GM21447 (cell line): Measurements from ENCODE around the gene ZNF79.

Experiments
- ATAC-seq: cut with Tn5 transposase; IDR thresholded peaks from one replicate; pipeline ENCODE4 v1.9.1; 2021; ENCODE audit not compliant: unreplicated experiment

Gene ZNF79

DNA sequence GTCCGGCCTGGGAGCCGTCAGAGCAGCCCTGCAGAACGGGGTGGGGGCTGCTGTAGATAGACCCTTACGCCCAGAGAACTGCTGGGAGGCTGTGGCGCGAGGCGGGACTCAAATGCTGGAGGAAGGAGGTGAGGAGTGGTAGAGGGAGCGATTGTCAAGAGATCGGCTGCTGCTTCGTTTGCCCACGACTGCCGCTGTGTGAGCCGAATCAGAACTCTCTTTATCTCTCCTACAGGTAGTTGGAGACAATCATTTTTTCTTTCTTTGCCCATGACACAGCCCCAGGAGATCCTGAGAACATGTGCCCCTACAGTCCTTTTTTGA lies 456 bp downstream of the ZNF79 start:
- ATAC-seq = peak; percentile 17

DNA sequence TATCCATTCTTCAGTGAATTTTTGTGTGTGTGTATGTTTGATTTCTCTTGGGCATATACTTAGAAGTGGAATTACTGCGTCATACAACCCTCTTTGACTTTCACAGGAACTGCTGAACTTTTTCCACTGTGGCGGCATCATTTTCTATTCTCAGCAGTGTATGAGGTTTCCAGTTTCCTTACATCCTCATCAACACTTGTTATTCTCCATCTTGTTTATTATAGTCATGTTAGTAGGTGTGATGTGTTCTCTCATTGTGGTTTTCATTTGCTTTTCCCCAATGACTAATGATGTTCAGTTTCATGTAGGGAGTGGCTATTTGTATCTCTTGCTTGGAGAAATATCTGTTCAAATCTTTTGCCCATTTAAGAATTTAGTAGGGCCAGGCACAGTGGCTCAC lies 2.6 kb downstream of the ZNF79 start:
- ATAC-seq = no peak

DNA sequence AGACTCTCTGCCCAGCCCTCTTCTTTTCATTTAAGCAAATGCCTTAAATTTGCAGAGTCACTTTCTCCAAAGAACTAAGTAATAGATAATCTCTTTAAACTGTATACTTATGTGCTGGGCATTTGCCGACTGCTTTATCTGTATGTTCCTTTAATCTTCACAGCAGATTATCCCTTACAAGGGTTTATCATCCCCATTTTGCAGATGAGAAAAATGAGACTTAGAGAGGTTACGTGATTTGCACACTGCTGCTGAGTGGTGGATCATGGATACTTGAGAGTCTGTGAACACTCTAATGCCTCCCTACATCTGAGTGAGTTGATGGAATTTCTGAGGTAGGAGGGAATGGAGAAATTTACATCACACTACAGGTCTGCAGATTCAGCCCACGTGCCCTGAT lies 4.2 kb downstream of the ZNF79 start:
- no peak for ATAC-seq

DNA sequence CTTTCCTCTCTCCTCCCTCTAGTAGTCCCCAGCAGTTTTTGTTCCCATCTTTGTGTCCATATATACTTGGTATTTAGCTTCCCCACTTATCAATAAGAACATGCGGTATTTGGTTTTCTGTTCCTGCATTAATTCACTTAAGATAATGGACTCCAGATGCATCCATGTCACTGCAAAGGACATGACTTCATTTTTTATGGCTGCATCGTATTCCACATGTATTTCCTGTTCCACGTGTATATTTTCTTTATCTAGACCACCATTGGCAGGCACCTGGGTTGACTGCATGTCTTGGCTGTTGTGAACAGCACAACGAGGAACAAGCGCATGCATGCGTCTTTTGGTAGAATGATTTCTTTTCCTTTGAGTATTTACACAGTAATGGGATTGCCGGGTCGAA lies 6.2 kb downstream of the ZNF79 start:
- no peak for ATAC-seq

DNA sequence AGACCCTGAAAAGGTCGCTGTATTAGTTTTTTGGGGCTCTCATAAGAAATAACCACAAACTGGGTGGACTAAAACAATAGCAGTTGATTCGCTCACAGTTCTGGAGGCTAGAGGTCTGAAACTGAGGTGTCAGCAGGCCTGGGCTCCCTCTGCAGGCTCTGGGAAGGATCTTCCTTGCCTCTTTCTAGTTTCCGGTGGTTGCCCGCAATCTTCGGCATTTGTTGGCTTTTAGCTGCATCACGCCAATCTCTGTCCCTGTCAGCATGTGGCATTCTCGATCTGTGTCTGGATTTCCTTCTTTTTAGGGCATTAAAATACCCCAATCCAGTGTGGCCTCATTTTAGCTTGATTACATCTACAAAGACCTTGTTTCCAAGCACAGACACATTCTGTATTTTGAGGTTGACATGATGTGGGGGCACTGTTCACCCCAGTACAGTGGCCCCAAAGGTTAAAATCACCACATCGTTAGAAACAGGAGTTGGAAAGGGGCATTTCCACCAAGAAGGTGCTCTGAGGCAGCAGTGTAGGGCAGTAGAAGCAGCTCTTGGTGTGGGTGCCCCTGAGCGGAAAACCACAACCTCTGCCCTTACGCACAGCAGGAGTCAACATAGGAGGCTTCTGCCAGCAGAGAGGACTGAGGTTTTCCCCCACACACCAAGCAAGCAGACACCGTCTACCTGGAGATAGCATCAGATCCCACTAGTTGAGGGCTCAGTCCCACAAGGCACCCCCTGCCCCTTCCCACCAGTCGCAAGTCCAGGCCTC lies 13.5 kb downstream of the ZNF79 start:
- ATAC-seq = no peak

DNA sequence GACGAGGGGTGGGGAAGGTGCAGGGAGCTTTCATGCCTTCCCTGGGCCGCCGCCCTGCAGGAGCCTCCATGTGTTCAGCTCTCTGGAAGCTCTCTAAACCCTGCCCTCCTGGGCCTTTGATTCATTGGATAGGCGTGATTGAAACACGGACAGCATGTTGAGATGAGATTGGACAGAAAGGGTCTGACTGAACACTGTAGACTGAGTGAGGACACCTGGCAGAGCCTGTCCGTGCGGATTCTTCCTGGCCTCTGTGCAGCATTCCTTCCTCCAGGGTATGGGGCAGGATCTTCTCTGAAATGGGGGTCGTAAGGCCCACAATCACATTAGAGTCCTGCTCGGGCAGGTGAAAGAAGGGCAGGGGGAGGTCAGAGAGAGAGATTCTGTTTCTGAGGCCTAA lies 14.2 kb downstream of the ZNF79 start:
- no peak for ATAC-seq

DNA sequence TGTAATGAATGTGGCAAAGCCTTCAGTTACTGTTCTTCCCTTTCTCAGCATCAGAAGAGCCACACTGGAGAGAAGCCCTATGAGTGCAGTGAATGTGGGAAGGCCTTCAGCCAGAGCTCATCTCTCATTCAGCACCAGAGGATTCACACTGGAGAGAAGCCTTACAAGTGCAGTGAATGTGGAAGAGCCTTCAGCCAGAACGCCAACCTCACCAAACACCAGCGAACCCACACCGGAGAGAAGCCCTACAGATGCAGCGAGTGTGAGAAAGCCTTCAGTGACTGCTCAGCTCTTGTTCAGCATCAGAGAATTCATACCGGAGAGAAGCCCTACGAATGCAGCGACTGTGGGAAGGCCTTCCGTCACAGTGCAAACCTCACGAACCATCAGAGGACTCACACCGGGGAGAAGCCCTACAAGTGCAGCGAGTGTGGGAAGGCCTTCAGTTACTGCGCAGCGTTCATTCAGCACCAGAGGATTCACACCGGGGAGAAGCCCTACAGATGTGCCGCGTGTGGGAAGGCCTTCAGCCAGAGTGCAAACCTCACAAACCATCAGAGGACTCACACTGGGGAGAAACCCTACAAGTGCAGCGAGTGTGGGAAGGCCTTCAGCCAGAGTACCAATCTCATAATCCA lies 20.2 kb downstream of the ZNF79 start:
- ATAC-seq = no peak

DNA sequence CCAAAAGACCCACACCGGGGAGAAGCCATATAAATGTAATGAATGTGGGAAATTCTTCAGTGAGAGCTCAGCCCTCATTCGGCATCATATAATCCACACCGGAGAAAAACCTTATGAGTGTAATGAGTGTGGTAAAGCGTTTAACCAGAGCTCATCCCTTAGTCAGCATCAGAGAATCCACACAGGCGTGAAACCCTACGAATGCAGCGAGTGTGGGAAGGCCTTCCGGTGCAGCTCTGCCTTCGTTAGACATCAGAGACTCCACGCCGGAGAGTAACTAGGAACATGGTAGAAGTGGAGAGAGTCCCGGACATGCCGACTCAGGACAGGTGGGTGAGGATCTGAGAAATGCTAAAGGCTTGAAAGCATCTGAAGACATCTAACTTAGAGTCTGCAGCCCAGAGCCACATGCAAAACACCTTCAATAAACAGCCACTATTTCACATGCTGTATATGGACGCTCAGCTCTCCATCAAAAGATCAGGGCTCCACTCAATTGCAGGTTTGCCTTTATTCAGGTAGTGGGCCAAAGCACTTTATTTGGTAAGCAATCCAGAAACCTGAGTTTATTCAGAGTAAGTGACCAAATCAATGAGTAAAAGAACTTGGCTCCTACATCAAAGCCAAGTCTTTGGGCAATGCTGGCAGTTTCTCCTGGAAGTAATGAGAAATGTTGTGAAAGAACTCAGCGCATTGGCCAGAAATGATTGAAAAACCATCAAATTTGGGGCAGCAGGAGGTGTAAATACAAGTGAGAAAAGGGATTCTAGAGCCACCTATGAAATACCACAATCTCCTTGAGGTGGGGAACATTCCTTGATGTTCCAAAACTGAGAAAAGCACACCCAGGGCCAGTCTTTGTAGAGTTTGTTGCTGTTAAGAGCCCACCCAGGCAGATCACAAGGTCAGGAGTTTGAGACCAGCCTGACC lies 21.0 kb downstream of the ZNF79 start:
- no peak for ATAC-seq

DNA sequence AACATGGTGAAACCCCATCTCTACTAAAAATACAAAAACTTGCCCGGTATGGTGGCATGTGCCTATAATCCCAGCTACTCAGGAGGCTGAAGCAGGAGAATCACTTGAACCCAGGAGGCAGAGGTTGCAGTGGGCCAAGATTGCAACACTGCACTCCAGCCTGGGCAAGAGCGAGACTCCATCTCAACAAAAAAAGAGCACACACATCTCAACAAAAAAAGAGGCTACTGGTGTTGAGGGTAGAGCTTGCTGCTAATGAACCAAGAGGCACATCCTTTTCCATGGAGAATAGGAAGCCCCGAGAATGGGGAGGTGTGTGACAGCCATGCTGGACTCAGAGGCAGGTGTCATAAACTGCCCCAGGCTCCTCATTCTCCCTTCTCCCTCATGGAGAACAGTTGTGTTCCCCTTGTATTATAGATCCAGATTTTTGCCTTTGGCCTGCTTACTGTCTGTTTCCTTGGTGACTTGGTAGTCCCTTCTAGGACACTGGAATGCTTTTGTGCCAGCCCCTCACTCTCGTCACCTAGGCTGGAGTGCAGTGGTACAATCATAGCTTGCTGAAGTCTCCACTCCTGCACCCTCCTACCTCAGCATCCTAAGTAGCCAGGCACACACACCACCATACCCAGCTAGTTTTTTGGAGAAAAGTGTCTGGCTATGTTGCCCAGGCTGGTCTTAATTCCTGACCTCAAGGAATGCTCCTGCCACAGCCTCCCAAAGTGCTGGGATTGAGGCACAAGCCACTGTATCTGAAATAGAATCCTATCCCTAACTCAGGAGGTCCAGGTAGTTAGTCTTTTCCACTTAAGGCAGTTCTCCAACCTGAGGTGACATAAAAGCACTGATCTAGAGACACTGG lies 21.9 kb downstream of the ZNF79 start:
- no peak for ATAC-seq

DNA sequence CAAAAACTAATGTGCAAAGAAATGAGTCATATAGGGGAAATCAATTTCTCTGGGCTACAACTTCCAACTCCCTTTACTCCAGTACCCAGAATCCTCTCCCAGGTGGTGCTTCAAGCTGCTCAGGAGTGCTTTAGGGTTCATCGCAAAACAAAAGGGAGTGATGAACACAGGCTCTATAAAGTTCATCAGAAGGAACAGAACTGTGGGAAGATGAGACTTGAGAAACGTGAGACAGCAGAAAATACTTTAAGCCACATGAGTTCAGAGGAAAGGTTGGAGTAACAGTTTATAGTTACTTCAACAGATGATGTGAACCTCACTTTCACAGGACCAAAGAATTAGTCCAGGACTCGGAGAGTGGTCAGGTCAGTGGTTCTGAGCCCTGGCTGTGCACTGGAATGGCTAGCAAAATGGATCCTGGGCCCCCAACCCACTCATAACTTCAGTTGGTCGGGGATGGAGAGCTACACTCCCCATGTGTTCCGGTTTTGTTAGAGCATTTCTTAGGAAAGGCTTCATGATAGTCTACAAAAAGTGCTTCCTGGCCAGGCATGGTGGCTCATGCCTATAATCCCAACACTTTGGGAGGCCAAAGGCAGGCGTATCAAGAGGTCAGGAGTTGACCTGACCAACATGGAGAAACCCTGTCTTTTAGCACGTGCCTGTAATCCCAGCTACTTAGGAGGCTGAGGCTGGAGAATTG lies 22.7 kb downstream of the ZNF79 start:
- no peak for ATAC-seq

DNA sequence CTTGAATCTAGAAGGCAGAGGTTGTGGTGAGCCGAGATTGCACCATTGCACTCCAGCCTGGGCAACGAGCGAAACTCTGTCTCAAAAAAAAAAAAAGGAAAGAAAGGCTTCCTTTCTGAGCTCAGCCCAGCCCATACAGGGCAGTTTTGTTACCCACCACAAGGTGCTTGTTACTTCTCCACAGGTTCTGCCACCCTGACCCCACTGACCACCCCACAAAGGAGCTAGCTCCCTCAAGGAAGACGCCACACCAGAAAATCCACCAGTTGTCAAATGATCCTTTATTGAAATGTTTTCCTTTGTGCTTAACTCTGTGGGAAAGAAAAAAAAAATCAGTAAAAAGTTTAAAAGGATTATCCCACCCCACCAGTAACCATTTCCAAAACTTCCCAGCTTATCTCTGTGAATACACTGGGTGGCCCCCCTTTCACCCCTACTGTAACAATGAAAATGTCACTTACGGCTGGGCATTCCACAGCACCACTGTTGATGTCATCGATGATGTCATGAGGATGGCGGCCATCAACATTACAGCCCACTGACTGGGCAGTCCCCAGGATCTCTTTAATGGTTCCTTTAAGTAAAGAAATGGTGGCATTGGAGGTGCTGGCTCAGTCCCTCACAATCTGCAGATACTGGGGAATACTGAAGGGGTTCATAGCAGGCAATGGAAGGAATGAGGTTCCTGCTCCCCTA lies 23.4 kb downstream of the ZNF79 start:
- ATAC-seq = no peak

DNA sequence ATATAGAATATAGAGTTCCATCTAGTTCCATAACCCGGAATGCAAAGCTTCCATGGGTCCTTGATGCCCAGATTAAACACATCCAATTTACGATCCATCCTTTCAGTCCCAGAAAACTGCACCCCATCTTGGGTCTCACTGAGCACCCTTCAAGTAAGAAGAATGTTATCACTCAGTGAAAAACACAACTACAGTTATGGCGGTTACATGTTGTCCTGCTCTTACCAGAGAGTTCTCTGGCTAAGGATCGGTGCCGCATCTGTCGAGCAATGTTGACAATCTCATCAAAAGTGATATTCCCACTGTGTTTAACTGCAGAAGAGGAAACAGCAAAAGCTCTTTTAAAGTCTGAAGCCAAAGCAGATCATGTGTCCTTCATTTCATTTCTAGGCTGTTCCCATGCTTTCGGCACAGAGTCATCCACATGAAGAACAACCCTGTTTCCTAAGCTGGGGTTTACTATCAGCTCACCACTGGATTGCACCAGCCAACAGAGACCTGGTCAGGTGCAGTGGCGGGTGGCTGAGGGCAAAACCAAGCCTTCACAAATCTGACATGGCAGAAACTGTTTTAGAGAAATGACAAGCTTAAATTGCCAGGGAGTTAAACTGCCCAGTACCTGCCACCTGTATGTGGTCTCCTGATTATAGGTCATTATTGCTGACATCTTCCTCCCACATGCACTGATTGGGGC lies 24.1 kb downstream of the ZNF79 start:
- no peak for ATAC-seq

DNA sequence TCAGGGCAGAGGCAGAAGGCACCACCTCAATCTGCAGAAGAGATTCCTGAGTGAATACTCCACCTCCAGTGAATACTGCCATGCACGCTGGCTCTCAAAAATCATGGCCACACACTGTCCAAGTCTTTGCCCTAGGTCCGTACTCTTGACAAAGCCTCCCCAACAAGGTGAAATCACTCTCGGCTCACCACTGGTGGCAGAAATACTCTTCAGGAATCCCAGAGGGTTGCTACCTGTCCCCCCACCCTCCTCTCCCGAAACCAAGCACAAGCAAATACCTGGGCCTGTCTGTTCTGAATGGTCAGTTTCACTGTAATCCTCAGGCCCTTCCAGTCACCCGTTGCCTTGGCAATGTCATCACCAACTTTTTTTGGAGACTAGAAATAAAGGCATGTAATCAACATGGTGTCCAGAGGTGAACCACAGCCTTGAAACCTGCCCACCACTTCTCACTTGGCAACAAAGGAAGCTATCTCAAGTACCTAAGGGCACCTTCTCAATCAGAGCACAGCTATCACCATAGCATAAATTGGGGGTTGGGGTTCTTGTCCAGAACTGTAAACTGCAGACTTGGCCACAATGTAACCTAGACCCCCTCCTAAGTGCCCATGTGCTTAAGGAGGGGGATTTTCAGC lies 25.3 kb downstream of the ZNF79 start:
- ATAC-seq = no peak

DNA sequence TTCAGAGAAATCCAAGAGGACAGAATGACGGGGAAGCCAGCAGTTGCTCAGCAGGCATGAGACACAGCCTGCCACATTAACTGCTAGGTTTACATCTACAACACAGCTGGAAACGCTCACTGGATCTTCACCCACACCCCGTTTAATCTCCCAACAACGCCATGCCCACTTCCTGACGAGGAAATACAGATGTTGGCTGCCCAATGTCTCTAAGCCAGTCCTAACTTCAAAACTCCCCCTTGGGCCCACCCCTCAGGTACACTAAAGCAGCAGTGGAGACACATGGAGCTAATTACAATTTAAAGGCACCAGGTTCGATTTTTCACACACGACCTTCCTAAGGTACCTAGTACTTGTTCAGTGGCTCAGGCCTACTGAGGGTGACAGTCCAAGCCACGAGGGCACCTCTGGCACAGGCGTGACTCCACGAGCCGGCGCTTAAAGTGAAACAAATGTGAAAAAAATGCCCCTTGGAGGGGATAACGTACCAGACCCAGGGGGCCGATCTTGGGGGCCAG lies 26.1 kb downstream of the ZNF79 start:
- ATAC-seq = no peak

DNA sequence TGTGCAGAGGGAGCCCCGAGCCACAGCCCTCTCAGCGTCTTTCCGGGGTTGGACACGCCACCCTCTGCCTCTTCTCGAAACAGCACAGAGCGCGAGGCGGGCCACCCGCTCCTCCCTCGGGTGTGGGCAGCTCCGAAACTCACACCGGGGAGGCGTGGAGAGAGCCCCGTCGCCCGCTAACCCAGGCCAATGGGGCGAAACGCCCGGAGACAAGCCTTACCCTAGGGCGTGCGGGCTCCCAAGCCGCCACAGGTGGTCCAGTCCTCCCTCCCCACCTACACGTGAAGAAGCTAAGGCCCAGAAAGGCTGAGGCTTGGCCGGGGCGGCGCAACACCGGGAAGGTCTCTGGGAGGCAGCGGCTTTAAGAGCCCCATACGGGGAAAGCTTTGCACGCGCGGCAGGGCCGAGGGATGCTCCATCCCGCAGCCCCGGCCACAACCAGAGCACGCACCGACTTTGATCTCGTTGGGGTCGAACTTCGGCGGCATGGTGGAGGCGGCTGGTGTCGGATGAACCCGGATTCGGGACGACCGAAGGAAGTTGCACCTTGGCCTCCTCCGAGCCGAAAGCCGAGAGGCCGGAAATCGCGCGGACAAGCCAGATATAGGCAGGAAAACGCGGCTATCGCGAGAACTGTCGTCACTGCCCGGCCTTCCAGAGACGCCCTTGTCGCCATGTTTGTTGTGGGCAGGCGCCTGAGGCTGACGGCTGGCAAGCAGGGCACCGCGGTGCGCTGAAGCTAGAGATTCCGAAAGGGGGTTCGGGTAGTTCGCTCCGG lies 26.8 kb downstream of the ZNF79 start, which contains the start of the genes LRSAM1 and RPL12:
LRSAM1 (plus strand) TSS at position 681 of the 778 bp plus-strand sequence. CDS start 3,018 bp downstream, outside the sequence.
RPL12 (minus strand) TSS at position 577 of the 778 bp plus-strand sequence; CDS start at position 488, 89 bp downstream.
- ATAC-seq = peak; percentile 64

DNA sequence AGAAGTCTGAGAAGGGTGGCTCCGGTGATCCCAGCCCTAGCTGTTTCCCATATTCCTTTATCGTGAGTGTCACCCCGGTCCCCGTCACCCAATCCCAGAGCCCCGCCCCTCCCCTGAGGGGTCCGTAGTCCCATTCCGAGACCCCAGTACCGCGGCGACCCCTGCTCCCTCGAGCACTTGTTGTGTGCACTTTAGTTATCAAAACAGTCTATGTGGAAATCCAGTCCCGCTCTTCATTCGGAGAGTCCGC lies 27.4 kb downstream of the ZNF79 start:
- no peak for ATAC-seq

DNA sequence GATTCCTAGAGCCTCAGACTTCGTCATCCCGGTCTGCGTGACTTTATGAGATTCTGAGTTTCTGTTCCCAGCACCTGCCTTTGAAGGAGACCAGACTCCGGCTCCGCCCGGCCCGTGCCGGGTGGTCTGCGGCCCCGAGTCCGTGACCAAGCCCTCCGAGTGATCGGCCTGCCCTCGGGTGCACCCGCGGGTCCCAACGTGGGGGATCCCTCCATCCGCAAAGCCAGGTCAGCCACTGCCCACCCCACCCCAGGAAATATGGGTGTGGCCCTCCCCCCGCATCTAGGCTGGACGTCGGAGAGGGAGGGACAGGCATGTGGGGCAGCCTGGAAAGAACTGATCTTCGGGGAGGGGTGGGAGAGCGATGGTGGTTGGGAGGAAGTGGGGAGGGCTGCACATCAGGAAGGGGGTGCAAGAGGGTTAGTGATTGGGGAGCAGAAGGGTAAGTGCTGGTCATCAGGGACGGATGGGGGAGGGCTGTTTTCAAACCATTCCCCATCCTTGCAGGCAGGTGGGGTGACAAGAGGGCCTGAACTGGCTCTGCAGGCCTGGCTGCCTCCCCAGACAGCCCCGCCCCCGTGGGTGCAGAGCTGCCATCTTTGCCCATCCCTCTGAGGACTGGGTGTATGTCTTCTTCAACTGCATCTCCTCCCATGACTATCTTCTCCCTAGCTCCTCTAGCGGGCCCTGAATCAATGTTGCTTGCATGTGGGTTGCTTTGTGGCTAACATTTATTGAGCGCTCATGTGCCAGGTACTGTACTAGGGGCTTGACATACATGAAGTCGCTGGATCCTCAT lies 27.9 kb downstream of the ZNF79 start:
- no peak for ATAC-seq
